GM18951 (cell line): ENCODE measurements around the gene IL19.

Experiments
- POLR2A ChIP-seq: IDR thresholded peaks from 4 replicates; pipeline ENCODE4 v1.6.1; 2011; ENCODE audit warnings: mild to moderate bottlenecking; ENCODE audit not compliant: insufficient read length, insufficient read depth; ENCODE audit errors: extremely low read depth
- in situ Hi-C: fragments of 300-500 bp; cut with MboI; formaldehyde crosslinking; loops from one replicate; pipeline ENCODE4 v1.12.0; 2022; ENCODE audit warnings: low sequenced_read_pairs, mixed read lengths, inconsistent platforms; ENCODE audit not compliant: unreplicated experiment

The IL19 gene

GRCh38 chr1:206856674-206857464 lies 86.3 kb downstream of the IL19 start:
- in situ Hi-C loops, result no loop called here
- no peak for TF ChIP-seq POLR2A

GRCh38 chr1:206859082-206859521 lies 88.5 kb downstream of the IL19 start:
- in situ Hi-C loops, result no loop called here
- no peak for TF ChIP-seq POLR2A

- in situ Hi-C loops, result no loop called here
- no peak for TF ChIP-seq POLR2A
Measured at GRCh38 chr1:206860165-206860564, 89.6 kb downstream of the IL19 start.

GRCh38 chr1:206863266-206863665 lies 92.7 kb downstream of the IL19 start:
- in situ Hi-C loops, result no loop called here
- TF ChIP-seq POLR2A, result no peak

- in situ Hi-C loops, result no loop called here
- TF ChIP-seq POLR2A, result no peak
Measured at GRCh38 chr1:206864939-206865671, 94.5 kb downstream of the IL19 start, which contains the start of gene IL20. Gene IL20 (plus strand): TSS chr1:206865623. CDS start chr1:206865853, 230 bp downstream.

- TF ChIP-seq POLR2A, result no peak
- in situ Hi-C loops, result no loop called here
Measured at GRCh38 chr1:206866062-206866461, 95.5 kb downstream of the IL19 start.

- in situ Hi-C loops, result no loop called here
Measured at GRCh38 chr1:206867239-206867638, 96.7 kb downstream of the IL19 start.

GRCh38 chr1:206867716-206868115 lies 97.1 kb downstream of the IL19 start:
- TF ChIP-seq POLR2A, result no peak
- in situ Hi-C loops, result no loop called here

More at GRCh38 chr1:206867239-206867638, 96.7 kb downstream of the IL19 start:
- no peak for TF ChIP-seq POLR2A

- in situ Hi-C loops, result no loop called here
- no peak for TF ChIP-seq POLR2A
Measured at GRCh38 chr1:206868264-206868663, 97.7 kb downstream of the IL19 start.

GRCh38 chr1:206872139-206872538 lies 101.6 kb downstream of the IL19 start:
- TF ChIP-seq POLR2A, result no peak
- in situ Hi-C loops, result no loop called here

GRCh38 chr1:206873603-206874188 lies 103.1 kb downstream of the IL19 start:
- in situ Hi-C loops, result no loop called here
- TF ChIP-seq POLR2A, result no peak

- in situ Hi-C loops, result no loop called here
- no peak for TF ChIP-seq POLR2A
Measured at GRCh38 chr1:206875752-206876377, 105.3 kb downstream of the IL19 start.

- in situ Hi-C loops, result no loop called here
- TF ChIP-seq POLR2A, result no peak
Measured at GRCh38 chr1:206878456-206878855, 107.9 kb downstream of the IL19 start.
